HG02571 (cell line): ENCODE data around the gene ENSA.
"Not testable (repeated sequence)": the region's sequence is repeated elsewhere in the genome, so short reads cannot be mapped to it uniquely, and the experiment has no call there.

ENCODE experiments used
- ATAC-seq: cut with Tn5 transposase; IDR thresholded peaks from one replicate; pipeline ENCODE4 v1.9.1; 2021; ENCODE audit warnings: mild to moderate bottlenecking, moderate library complexity; ENCODE audit not compliant: unreplicated experiment

Gene ENSA

GRCh38 chr1:150622303-150622975, 7.0 kb downstream of the ENSA start:
- no peak for ATAC-seq

- ATAC-seq: no peak
Observed at GRCh38 chr1:150621497-150622302, 7.7 kb downstream of the ENSA start.

GRCh38 chr1:150620919-150621318, 8.5 kb downstream of the ENSA start:
- ATAC-seq: no peak

GRCh38 chr1:150619576-150620509, 9.6 kb downstream of the ENSA start:
- no peak for ATAC-seq

- no peak for ATAC-seq
Observed at GRCh38 chr1:150615346-150616201, 13.8 kb downstream of the ENSA start.

- ATAC-seq: no peak
Observed at GRCh38 chr1:150613061-150613920, 16.1 kb downstream of the ENSA start.

- no peak for ATAC-seq
Observed at GRCh38 chr1:150612014-150612345, 17.4 kb downstream of the ENSA start.

- no peak for ATAC-seq
Observed at GRCh38 chr1:150610576-150610975, 18.8 kb downstream of the ENSA start.

DNA sequence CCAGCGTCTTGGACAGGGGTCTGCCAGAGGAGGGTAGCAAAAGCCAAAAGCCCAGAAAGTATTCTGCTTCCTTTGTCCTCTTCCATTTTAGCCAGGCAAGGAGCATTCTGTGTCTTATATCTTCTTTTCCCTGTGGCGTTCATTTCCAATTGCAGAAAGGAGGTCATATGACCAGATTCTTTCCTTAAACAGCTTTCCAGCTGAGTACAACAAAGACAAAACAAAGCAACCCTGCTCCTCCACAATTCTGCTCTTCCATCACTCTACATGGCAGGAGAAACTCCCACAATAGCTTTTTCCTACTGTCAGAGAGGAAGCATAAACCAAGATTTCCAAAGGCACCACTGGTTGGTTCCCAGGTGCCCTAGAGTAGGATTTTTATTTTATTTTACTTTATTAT, 19.7 kb downstream of the ENSA start:
- ATAC-seq: no peak

DNA sequence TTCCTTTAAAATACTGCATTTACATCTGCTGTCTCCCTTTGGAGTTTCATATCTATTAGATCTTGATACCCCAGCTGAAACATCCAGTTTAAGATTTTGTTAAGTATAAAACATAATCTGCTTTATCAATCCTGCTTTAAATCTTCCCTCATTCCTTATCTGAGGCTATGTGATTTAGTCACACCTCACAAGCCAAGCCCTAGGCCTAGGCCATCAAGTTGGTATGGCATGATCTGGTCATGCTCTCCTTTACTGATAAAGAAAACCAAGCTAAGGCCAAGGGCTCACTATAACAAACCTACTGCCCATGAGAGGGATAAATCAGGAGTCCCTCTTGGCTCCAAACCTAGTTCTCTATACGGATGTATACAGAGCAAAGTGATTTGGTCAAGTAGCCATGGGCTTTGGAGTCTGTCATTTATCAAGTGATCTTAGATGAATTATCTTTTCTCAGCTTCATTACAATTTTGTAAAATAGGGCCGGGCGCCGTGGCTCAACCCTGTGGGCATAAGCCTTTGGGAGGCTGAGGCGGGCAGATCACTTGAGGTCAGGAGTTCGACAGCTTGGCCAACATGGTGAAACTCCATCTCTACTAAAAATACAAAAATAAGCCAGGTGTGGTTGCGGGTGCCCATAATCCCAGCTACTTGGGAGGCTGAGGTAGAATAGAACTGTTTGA, 22.8 kb downstream of the ENSA start:
- ATAC-seq: no peak

GRCh38 chr1:150605451-150605731, 24.0 kb downstream of the ENSA start:
- not testable (repeated sequence) for ATAC-seq

- ATAC-seq: no peak
Observed at GRCh38 chr1:150604226-150604588, 25.2 kb downstream of the ENSA start.

GRCh38 chr1:150603711-150604110, 25.7 kb downstream of the ENSA start:
- no peak for ATAC-seq

- ATAC-seq: not testable (repeated sequence)
Observed at GRCh38 chr1:150602372-150602771, 27.0 kb downstream of the ENSA start.

- no peak for ATAC-seq
Observed at GRCh38 chr1:150601540-150601939, 27.9 kb downstream of the ENSA start.

- ATAC-seq: not testable (repeated sequence)
Observed at GRCh38 chr1:150598346-150598745, 31.1 kb downstream of the ENSA start.

GRCh38 chr1:150596976-150597375, 32.4 kb downstream of the ENSA start:
- no peak for ATAC-seq

DNA sequence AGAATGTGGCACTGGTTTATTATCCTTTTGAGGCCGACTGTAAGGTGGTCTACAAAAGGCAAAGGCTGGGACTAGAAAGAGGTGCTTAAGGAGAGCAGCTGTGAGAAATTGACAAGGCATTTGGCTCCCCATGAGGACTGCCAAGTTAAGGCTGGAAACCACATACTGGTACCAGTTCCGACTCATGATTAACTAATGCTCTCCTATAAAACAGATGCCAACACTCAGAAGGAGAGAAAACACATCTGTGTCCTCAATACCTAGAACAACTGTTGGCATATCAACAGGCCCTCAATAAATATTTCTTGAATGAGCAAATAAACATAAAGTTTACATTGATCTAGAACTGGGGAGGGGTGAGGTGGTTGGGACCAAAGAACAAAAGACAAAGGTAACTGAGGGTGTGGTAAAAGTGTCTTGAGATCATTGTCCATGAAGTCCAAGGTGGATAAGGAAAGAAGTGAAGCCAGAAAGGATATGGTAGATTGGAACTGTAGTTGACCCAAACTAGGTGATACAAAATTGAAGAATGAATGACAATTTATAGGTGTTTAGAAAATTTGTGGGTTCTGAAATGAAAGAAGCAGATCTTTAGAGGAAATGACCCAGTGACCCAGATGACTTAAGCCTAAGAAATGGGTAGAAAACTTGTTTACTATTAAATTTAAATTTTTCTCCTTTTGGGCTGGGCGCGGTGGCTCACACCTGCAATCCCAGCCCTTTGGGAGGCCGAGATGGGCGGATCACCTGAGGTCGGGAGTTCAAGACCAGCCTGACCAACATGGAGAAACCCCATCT, 33.1 kb downstream of the ENSA start:
- no peak for ATAC-seq

- ATAC-seq: no peak
Observed at GRCh38 chr1:150582371-150582770, 47.0 kb downstream of the ENSA start.
